HCT116 (cell line): ENCODE results near the gene C1QTNF12. TPM values are rescaled to one million over a fixed set of nuclear protein-coding genes. Genes with fewer than 3 reads are reported as not detected.

Experiments used
- ATAC-seq: fragments of 200-7000 bp; cut with Tn5 transposase; 2 replicates; pipeline ENCODE4 v1.9.1; 2020; ENCODE audit warnings: mild to moderate bottlenecking, moderate library complexity
- BruUV-seq: library from RNA; stranded (reverse); fragments of 400-500 nt; replicated peaks from 2 replicates; lab custom pipeline; 2021; lab: Mats Ljungman, UMichigan
- CTCF ChIA-PET: fragments of 300-600 bp; sonication (Branson Sonifier 250); formaldehyde crosslinking; loops from one replicate; lab custom pipeline; 2021; ENCODE audit warnings: antibody characterized with exemption; lab: Charles Lee
- POLR2A ChIA-PET: fragments of 300-600, 350-600 bp; sonication (Branson Sonifier 250); formaldehyde crosslinking; loops from one replicate; lab custom pipeline; 2021; ENCODE audit warnings: antibody characterized with exemption; lab: Charles Lee
- RAD21 ChIA-PET, 2 experiments: fragments of 300-600 bp; sonication (Branson Sonifier 250); formaldehyde crosslinking; loops; one replicate each; lab custom pipeline; 2023; ENCODE audit warnings: low total read pairs in 2 of 2; ENCODE audit not compliant: uncharacterized antibody in 2 of 2, unreplicated experiment in 2 of 2, low non-redundant PET in 1 of 2; lab: Charles Lee
- DNase-seq: peaks from one replicate; pipeline ENCODE4 v3.0.0-alpha.2; 2010; ENCODE audit warnings: low read depth, low spot score
- H2AFZ ChIP-seq: fragments of 200-600 bp; shearing (Covaris generic), sonication (generic); 2 replicates; pipeline ENCODE4 v1.6.1; 2017; ENCODE audit warnings: low read depth, mixed run types, mixed read lengths, antibody characterized with exemption, low read length; ENCODE audit not compliant: poor library complexity, severe bottlenecking
- H3K27ac ChIP-seq: 2 replicates; pipeline ENCODE4 v1.5.1; 2012; ENCODE audit warnings: low read depth, low read length
- H3K27me3 ChIP-seq: fragments of 200-600 bp; sonication (generic); 2 replicates; pipeline ENCODE4 v1.6.1; 2016; ENCODE audit warnings: mixed run types, low read length, mixed read lengths; ENCODE audit not compliant: insufficient read depth
- H3K36me3 ChIP-seq, 2 experiments: fragments of 200-500 bp in 1 of 2; fragments of 200-600 bp in 1 of 2; sonication (Bioruptor generic) in 1 of 2; sonication (generic) in 1 of 2; 2 replicates each; pipeline versions ENCODE4 v1.5.1 to v1.6.1; 2014 to 2016; ENCODE audit warnings: low read length in 2 of 2, inconsistent platforms in 1 of 2, mixed read lengths in 1 of 2, mixed run types in 1 of 2; ENCODE audit not compliant: insufficient read depth in 2 of 2, control insufficient read depth in 1 of 2
- H3K4me1 ChIP-seq, 2 experiments: fragments of 200-600 bp in 1 of 2; sonication (generic) in 1 of 2; 2 replicates each; pipeline versions ENCODE4 v1.5.1 to v1.6.1; 2012 to 2017; ENCODE audit warnings: low read length in 2 of 2, inconsistent platforms in 1 of 2, mild to moderate bottlenecking in 1 of 2, mixed read lengths in 1 of 2, mixed run types in 1 of 2, moderate library complexity in 1 of 2; ENCODE audit not compliant: insufficient read depth in 2 of 2, control insufficient read depth in 1 of 2
- H3K4me2 ChIP-seq: fragments of 200-600 bp; sonication (generic); 2 replicates; pipeline ENCODE4 v1.6.1; 2017; ENCODE audit warnings: mixed run types, low read length, mixed read lengths
- H3K4me3 ChIP-seq, 2 experiments: fragments of 200-600 bp in 1 of 2; sonication (generic) in 1 of 2; replicated peaks in 1 of 2; 2 replicates each; pipeline ENCODE4 v1.5.1; 2011 to 2016; ENCODE audit warnings: low read length in 2 of 2, control low read depth in 1 of 2, low read depth in 1 of 2, mild to moderate bottlenecking in 1 of 2, mixed read lengths in 1 of 2, mixed run types in 1 of 2
- H3K79me2 ChIP-seq: fragments of 200-600 bp; sonication (generic); 2 replicates; pipeline ENCODE4 v1.6.1; 2017; ENCODE audit warnings: mild to moderate bottlenecking, mixed run types, low read length, moderate library complexity, mixed read lengths; ENCODE audit not compliant: insufficient read depth
- H3K9ac ChIP-seq: fragments of 200-600 bp; sonication (generic); 2 replicates; pipeline ENCODE4 v1.6.1; 2016; ENCODE audit warnings: low read length, mixed read lengths
- H3K9me2 ChIP-seq: fragments of 200-600 bp; sonication (generic), shearing (Covaris generic); 2 replicates; pipeline ENCODE4 v1.6.1; 2017; ENCODE audit warnings: mixed run types, mild to moderate bottlenecking, moderate library complexity; ENCODE audit not compliant: insufficient read depth
- H3K9me3 ChIP-seq, 2 experiments: fragments of 200-500 bp in 1 of 2; fragments of 200-600 bp in 1 of 2; sonication (Bioruptor generic) in 1 of 2; sonication (generic) in 1 of 2; 2 replicates each; pipeline ENCODE4 v1.6.1; 2014 to 2017; ENCODE audit warnings: low read length in 2 of 2, mixed read lengths in 2 of 2, inconsistent platforms in 1 of 2, low read depth in 1 of 2, mild to moderate bottlenecking in 1 of 2, mixed run types in 1 of 2, moderate library complexity in 1 of 2; ENCODE audit not compliant: control insufficient read depth in 1 of 2, insufficient read depth in 1 of 2
- H4K20me1 ChIP-seq: fragments of 200-600 bp; sonication (generic), shearing (Covaris generic); 2 replicates; pipeline ENCODE4 v1.6.1; 2017; ENCODE audit warnings: mixed run types, mild to moderate bottlenecking, moderate library complexity; ENCODE audit not compliant: insufficient read depth
- ATF3 ChIP-seq: IDR thresholded peaks from 2 replicates; pipeline ENCODE4 v1.6.1; 2012
- CBX3 ChIP-seq: IDR thresholded peaks from 2 replicates; pipeline ENCODE4 v1.6.1; 2012; ENCODE audit warnings: low read depth
- CEBPB ChIP-seq: IDR thresholded peaks from 2 replicates; pipeline ENCODE4 v1.6.1; 2012; ENCODE audit warnings: low read depth
- CTCF ChIP-seq, 3 experiments: fragments of 200-600 bp in 1 of 3; sonication (generic) in 1 of 3; IDR thresholded peaks in 2 of 3; conservative IDR thresholded peaks in 1 of 3; 2 replicates each; pipeline ENCODE4 v1.5.1; 2012 to 2017; ENCODE audit warnings: low read depth in 2 of 3, low read length in 2 of 3, antibody characterized with exemption in 1 of 3, borderline replicate concordance in 1 of 3, control low read depth in 1 of 3, mild to moderate bottlenecking in 1 of 3, mixed read lengths in 1 of 3, mixed run types in 1 of 3, moderate library complexity in 1 of 3; ENCODE audit not compliant: insufficient read depth in 1 of 3
- EGR1 ChIP-seq: IDR thresholded peaks from 2 replicates; pipeline ENCODE4 v1.6.1; 2012; ENCODE audit warnings: low read depth
- ELF1 ChIP-seq: IDR thresholded peaks from 2 replicates; pipeline ENCODE4 v1.6.1; 2012; ENCODE audit warnings: low read depth, borderline replicate concordance
- EZH2 ChIP-seq: fragments of 200-600 bp; sonication (generic); IDR thresholded peaks from 2 replicates; pipeline ENCODE4 v1.6.1; 2017; ENCODE audit warnings: antibody characterized with exemption, mixed run types
- EZH2phosphoT487 ChIP-seq: fragments of 200-600 bp; IDR thresholded peaks from 2 replicates; pipeline ENCODE4 v1.6.1; 2018; ENCODE audit warnings: antibody characterized with exemption, borderline replicate concordance
- FOSL1 ChIP-seq: IDR thresholded peaks from 2 replicates; pipeline ENCODE4 v1.6.1; 2012; ENCODE audit warnings: low read depth
- JUND ChIP-seq: IDR thresholded peaks from 2 replicates; pipeline ENCODE4 v1.6.1; 2012
- MAX ChIP-seq: IDR thresholded peaks from 2 replicates; pipeline ENCODE4 v1.6.1; 2012
- POLR2A ChIP-seq: IDR thresholded peaks from 2 replicates; pipeline ENCODE4 v1.7.0; 2011; ENCODE audit warnings: borderline replicate concordance; ENCODE audit not compliant: insufficient read depth, insufficient read length; ENCODE audit errors: extremely low read depth
- POLR2AphosphoS5 ChIP-seq: IDR thresholded peaks from 2 replicates; pipeline ENCODE4 v1.6.1; 2011; ENCODE audit warnings: mild to moderate bottlenecking, low read depth, low read length, moderate library complexity
- REST ChIP-seq: IDR thresholded peaks from 2 replicates; pipeline ENCODE4 v1.6.1; 2012; ENCODE audit warnings: low read depth
- SIN3A ChIP-seq: IDR thresholded peaks from 2 replicates; pipeline ENCODE4 v1.6.1; 2012; ENCODE audit warnings: low read depth
- SRF ChIP-seq: IDR thresholded peaks from 2 replicates; pipeline ENCODE4 v1.6.1; 2012; ENCODE audit warnings: low read depth
- TCF7L2 ChIP-seq: IDR thresholded peaks from 2 replicates; pipeline ENCODE4 v1.7.0; 2011; ENCODE audit warnings: borderline replicate concordance, inconsistent platforms; ENCODE audit not compliant: insufficient read depth, insufficient read length; ENCODE audit errors: extremely low read depth
- ZFX ChIP-seq: fragments of 450-650 bp; IDR thresholded peaks from 2 replicates; pipeline ENCODE4 v1.6.1; 2017
- intact Hi-C: fragments of 100-400 bp; cut with micrococcal nuclease; formaldehyde crosslinking; loops from 2 replicates; pipeline ENCODE4 v1.10.0; 2022
- total RNA-seq: library from RNA; stranded (reverse); gene quantifications from one replicate; pipeline ENCODE4 v1.2.1, GENCODE V29; 2021; ENCODE audit not compliant: unreplicated experiment

C1QTNF12 gene
- total RNA-seq, 1 experiment from 2014 or later = 6.9 TPM

GRCh38 chr1:1212780-1213344, 33.7 kb downstream of the C1QTNF12 start:
- Histone ChIP-seq H3K9me2 (no peaks in the 10 kb centered on the region), H3K9me3 (no peaks in the 10 kb centered on the region), H4K20me1 (no peaks in the 10 kb centered on the region), H3K27me3 (no peaks in the 10 kb centered on the region), H3K79me2 (no peaks in the 10 kb centered on the region), H2AFZ (no peak overlapping the region), H3K27ac (no peak overlapping the region), H3K9ac (no peak overlapping the region), H3K36me3 (peaks cover 2 to 10% of the 10 kb centered on the region in 2 experiments; a peak in 2 of 4 replicates), H3K4me3 (no peak overlapping the region), H3K4me2 (no peak overlapping the region), H3K4me1 (peaks cover 12 to 16% of the 10 kb centered on the region in 2 experiments)
- RAD21 ChIA-PET = interaction anchor here in 1 of 2 experiments (0.6 kb wide), 1 partner anchor 81 kb away, joined by 3 read pairs; no protein-coding TSS in a partner anchor
- POLR2A ChIA-PET = interaction anchor here (1.7 kb wide), 1 partner anchor 48 kb away, joined by 3 read pairs; no protein-coding TSS in a partner anchor
- ATAC-seq (no peak), DNase-seq (no peak)
- no TSS peak for BruUV-seq
- CTCF ChIA-PET = no interaction called here
- intact Hi-C loops = no loop called here
- no peak for TF ChIP-seq SRF
- TF ChIP-seq POLR2A = no peak
- no peak for TF ChIP-seq POLR2AphosphoS5
- no peak for TF ChIP-seq CEBPB
- TF ChIP-seq MAX = no peak
- TF ChIP-seq ELF1 = no peak
- no peak for TF ChIP-seq FOSL1
- TF ChIP-seq ZFX = no peak
- TF ChIP-seq JUND = no peak
- no peak for TF ChIP-seq CBX3
- no peak for TF ChIP-seq TCF7L2
- no peak for TF ChIP-seq EZH2
- no peak for TF ChIP-seq REST
- no peak for TF ChIP-seq EGR1
- TF ChIP-seq CTCF (IDR thresholded peaks at IDR 0.05 in 2 of 3, conservative IDR thresholded peaks at IDR 0.05 in 1 of 3; ENCODE audit: borderline replicate concordance in 1 of 3, insufficient read depth in 1 of 3, low read depth in 2 of 3, low read length in 2 of 3) = no peak
- TF ChIP-seq SIN3A = no peak
- TF ChIP-seq EZH2phosphoT487 = no peak
- TF ChIP-seq ATF3 = no peak
